HCT116 (cell line): ENCODE measurements around the gene ING1.
"Not testable (repeated sequence)": the region's sequence is repeated elsewhere in the genome, so short reads cannot be mapped to it uniquely, and the experiment has no call there.

ENCODE experiments used
- CEBPB ChIP-seq: IDR thresholded peaks from 2 replicates; pipeline ENCODE4 v1.6.1; 2012; ENCODE audit warnings: low read depth
- ELF1 ChIP-seq: IDR thresholded peaks from 2 replicates; pipeline ENCODE4 v1.6.1; 2012; ENCODE audit warnings: low read depth, borderline replicate concordance
- EZH2phosphoT487 ChIP-seq: fragments of 200-600 bp; IDR thresholded peaks from 2 replicates; pipeline ENCODE4 v1.6.1; 2018; ENCODE audit warnings: antibody characterized with exemption, borderline replicate concordance
- POLR2A ChIP-seq: IDR thresholded peaks from 2 replicates; pipeline ENCODE4 v1.7.0; 2011; ENCODE audit warnings: borderline replicate concordance; ENCODE audit not compliant: insufficient read depth, insufficient read length; ENCODE audit errors: extremely low read depth
- POLR2AphosphoS5 ChIP-seq: IDR thresholded peaks from 2 replicates; pipeline ENCODE4 v1.6.1; 2011; ENCODE audit warnings: mild to moderate bottlenecking, low read depth, low read length, moderate library complexity
- YY1 ChIP-seq: IDR thresholded peaks from 2 replicates; pipeline ENCODE4 v1.6.1; 2011; ENCODE audit warnings: low read length, low read depth, moderate library complexity, mild to moderate bottlenecking; ENCODE audit not compliant: insufficient replicate concordance; ENCODE audit errors: extremely low read depth
- ZFX ChIP-seq: fragments of 450-650 bp; IDR thresholded peaks from 2 replicates; pipeline ENCODE4 v1.6.1; 2017
- ZNF274 ChIP-seq: fragments of 200-500 bp; sonication (Bioruptor generic); IDR thresholded peaks from 2 replicates; pipeline ENCODE4 v1.6.1; 2014; ENCODE audit warnings: mild to moderate bottlenecking, low read depth, low read length, inconsistent platforms
- TF ChIP-seq, protein P1 (sequence below): IDR thresholded peaks from 2 replicates; pipeline ENCODE4 v1.6.1; 2012; ENCODE audit warnings: low read depth
- TF ChIP-seq, protein P2 (sequence below), 3 experiments: fragments of 200-600 bp in 1 of 3; sonication (generic) in 1 of 3; IDR thresholded peaks in 2 of 3; conservative IDR thresholded peaks in 1 of 3; 2 replicates each; pipeline ENCODE4 v1.5.1; 2012 to 2017; ENCODE audit warnings: low read depth in 2 of 3, low read length in 2 of 3, antibody characterized with exemption in 1 of 3, borderline replicate concordance in 1 of 3, control low read depth in 1 of 3, mild to moderate bottlenecking in 1 of 3, mixed read lengths in 1 of 3, mixed run types in 1 of 3, moderate library complexity in 1 of 3; ENCODE audit not compliant: insufficient read depth in 1 of 3

DNA sequence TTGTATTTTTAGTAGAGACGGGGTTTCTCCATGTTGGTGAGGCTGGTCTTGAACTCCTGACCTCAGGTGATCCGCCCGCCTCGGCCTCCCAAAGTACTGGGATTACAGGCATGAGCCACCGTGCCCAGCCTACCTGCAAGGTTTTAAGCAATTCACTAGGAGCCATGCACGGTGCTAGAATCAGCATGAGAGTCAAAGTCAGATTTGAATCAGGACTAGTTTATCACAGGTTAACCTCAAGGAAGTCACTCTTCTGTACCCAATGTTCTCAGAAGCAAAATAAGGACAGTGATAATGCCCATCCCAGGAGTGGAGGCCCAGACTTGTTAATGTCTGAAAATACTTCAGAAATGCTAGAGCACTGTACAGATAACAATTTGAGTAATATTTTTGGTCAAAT is 12.7 kb downstream of the ING1 start:
- TF ChIP-seq, protein P1, sequence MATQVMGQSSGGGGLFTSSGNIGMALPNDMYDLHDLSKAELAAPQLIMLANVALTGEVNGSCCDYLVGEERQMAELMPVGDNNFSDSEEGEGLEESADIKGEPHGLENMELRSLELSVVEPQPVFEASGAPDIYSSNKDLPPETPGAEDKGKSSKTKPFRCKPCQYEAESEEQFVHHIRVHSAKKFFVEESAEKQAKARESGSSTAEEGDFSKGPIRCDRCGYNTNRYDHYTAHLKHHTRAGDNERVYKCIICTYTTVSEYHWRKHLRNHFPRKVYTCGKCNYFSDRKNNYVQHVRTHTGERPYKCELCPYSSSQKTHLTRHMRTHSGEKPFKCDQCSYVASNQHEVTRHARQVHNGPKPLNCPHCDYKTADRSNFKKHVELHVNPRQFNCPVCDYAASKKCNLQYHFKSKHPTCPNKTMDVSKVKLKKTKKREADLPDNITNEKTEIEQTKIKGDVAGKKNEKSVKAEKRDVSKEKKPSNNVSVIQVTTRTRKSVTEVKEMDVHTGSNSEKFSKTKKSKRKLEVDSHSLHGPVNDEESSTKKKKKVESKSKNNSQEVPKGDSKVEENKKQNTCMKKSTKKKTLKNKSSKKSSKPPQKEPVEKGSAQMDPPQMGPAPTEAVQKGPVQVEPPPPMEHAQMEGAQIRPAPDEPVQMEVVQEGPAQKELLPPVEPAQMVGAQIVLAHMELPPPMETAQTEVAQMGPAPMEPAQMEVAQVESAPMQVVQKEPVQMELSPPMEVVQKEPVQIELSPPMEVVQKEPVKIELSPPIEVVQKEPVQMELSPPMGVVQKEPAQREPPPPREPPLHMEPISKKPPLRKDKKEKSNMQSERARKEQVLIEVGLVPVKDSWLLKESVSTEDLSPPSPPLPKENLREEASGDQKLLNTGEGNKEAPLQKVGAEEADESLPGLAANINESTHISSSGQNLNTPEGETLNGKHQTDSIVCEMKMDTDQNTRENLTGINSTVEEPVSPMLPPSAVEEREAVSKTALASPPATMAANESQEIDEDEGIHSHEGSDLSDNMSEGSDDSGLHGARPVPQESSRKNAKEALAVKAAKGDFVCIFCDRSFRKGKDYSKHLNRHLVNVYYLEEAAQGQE: not testable (repeated sequence)
- TF ChIP-seq, protein P2, sequence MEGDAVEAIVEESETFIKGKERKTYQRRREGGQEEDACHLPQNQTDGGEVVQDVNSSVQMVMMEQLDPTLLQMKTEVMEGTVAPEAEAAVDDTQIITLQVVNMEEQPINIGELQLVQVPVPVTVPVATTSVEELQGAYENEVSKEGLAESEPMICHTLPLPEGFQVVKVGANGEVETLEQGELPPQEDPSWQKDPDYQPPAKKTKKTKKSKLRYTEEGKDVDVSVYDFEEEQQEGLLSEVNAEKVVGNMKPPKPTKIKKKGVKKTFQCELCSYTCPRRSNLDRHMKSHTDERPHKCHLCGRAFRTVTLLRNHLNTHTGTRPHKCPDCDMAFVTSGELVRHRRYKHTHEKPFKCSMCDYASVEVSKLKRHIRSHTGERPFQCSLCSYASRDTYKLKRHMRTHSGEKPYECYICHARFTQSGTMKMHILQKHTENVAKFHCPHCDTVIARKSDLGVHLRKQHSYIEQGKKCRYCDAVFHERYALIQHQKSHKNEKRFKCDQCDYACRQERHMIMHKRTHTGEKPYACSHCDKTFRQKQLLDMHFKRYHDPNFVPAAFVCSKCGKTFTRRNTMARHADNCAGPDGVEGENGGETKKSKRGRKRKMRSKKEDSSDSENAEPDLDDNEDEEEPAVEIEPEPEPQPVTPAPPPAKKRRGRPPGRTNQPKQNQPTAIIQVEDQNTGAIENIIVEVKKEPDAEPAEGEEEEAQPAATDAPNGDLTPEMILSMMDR (IDR thresholded peaks at IDR 0.05 in 2 of 3, conservative IDR thresholded peaks at IDR 0.05 in 1 of 3; ENCODE audit: borderline replicate concordance in 1 of 3, insufficient read depth in 1 of 3, low read depth in 2 of 3, low read length in 2 of 3): not testable (repeated sequence)
- not testable (repeated sequence) for TF ChIP-seq EZH2phosphoT487, YY1, CEBPB, POLR2AphosphoS5, POLR2A, ELF1, ZFX, ZNF274
